ENCODE measurements around the gene ARHGEF6.

GRCh38 chrX:136725441-136726104 lies 55.2 kb downstream of the ARHGEF6 start:
- no peak for TF ChIP-seq CTCF (IDR thresholded peaks at IDR 0.05)
- TF ChIP-seq POLR2A (IDR thresholded peaks at IDR 0.05): no peak
